GM23248 (cell line): Measurements from ENCODE around the gene RUNDC1.

Experiments
- EZH2 ChIP-seq: fragments of 200-600 bp; sonication (generic); IDR thresholded peaks from 2 replicates; pipeline ENCODE4 v1.6.1; 2018; ENCODE audit warnings: antibody characterized with exemption, mild to moderate bottlenecking; ENCODE audit not compliant: insufficient read depth, poor library complexity, severe bottlenecking
- EZH2phosphoT487 ChIP-seq: fragments of 200-600 bp; sonication (generic); IDR thresholded peaks from 2 replicates; pipeline ENCODE4 v1.6.1; 2018; ENCODE audit warnings: antibody characterized with exemption, moderate library complexity, mild to moderate bottlenecking, low read depth; ENCODE audit not compliant: insufficient read depth

GRCh38 chr17:43014020-43014648 lies 33.8 kb downstream of the RUNDC1 start:
- no peak for TF ChIP-seq EZH2phosphoT487
- no peak for TF ChIP-seq EZH2
